Rectal smooth muscle tissue (tissue), 1 donor: Measurements from ENCODE around the gene CTSV.
"Not testable (repeated sequence)": the region's sequence is repeated elsewhere in the genome, so short reads cannot be mapped to it uniquely, and the experiment has no call there.

Experiments used
- H3K27ac ChIP-seq: one replicate; pipeline ENCODE4 v1.7.0; 2013; ENCODE audit warnings: low read depth, low read length, inconsistent platforms
- H3K27me3 ChIP-seq: one replicate; pipeline ENCODE4 v1.7.0; 2013; ENCODE audit warnings: low read length; ENCODE audit not compliant: control insufficient read depth, insufficient read depth
- H3K36me3 ChIP-seq: one replicate; pipeline ENCODE4 v1.7.0; 2013; ENCODE audit warnings: low read length; ENCODE audit not compliant: control insufficient read depth, insufficient read depth
- H3K4me1 ChIP-seq: one replicate; pipeline ENCODE4 v1.7.0; 2013; ENCODE audit warnings: low read length; ENCODE audit not compliant: control insufficient read depth, insufficient read depth
- H3K4me3 ChIP-seq: one replicate; pipeline ENCODE4 v1.7.0; 2013; ENCODE audit warnings: low read length
- H3K9ac ChIP-seq: one replicate; pipeline ENCODE4 v1.7.0; 2013; ENCODE audit warnings: low read length

Gene CTSV

DNA sequence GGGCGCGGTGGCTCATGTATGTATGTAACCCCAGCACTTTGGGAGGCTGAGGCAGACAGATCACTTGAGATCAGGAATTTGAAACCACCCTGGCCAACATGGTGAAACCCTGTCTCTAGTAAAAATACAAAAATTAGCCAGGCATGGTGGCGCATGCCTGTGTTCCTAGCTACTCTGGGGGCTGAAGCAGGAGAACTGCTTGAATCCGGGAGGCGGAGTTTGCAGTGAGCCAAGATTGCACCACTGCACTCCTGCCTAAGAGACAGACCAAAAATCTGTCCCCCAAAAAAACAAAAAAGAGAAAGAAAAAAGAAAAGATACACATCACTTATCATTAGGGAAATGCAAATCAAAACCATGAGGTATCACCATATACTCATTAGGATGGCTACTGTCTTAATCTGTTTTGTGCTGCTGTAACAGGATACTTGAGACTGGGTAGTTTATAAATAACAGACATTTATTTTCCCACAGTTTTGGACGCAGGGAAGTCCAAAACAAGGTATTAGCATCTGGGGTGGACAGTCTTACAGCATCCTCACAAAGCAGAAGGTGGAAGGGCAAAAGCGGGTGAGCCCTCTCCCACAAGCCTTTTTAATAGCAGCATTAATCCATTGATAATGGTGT, 55.3 kb downstream of the CTSV start:
- H3K4me3 ChIP-seq, H3K9ac ChIP-seq, H3K36me3 ChIP-seq, H3K4me1 ChIP-seq, H3K27me3 ChIP-seq, H3K27ac ChIP-seq: not testable (repeated sequence)
